MCF 10A (cell line): ENCODE measurements around the gene CARS1. TPM values are rescaled to one million over a fixed set of nuclear protein-coding genes. Genes with fewer than 3 reads are reported as not detected.

Source experiments
- BruUV-seq: library from RNA; stranded (reverse); fragments of 400-500 nt; replicated peaks from 2 replicates; lab custom pipeline; 2021; lab: Mats Ljungman, UMichigan
- CTCF ChIA-PET: fragments of 300-600 bp; sonication (Branson Sonifier 250); formaldehyde crosslinking; extraction: SDS; loops from one replicate; lab custom pipeline; 2021; ENCODE audit warnings: antibody characterized with exemption, inconsistent platforms; lab: Yijun Ruan, JAX
- POLR2A ChIA-PET: fragments of 300-600, 350-650 bp; sonication (Branson Sonifier 250); formaldehyde crosslinking; extraction: SDS; loops from one replicate; lab custom pipeline; 2020; ENCODE audit warnings: antibody characterized with exemption, inconsistent platforms; lab: Yijun Ruan, JAX
- DNase-seq: peaks from one replicate; pipeline ENCODE4 v3.0.0-alpha.2; 2018; ENCODE audit not compliant: unreplicated experiment
- H3K27ac Mint-ChIP-seq: one replicate; pipeline ENCODE4 v1.8.0; 2022; ENCODE audit warnings: mild to moderate bottlenecking, low read depth, mixed read lengths; ENCODE audit not compliant: unreplicated experiment
- H3K27me3 Mint-ChIP-seq: one replicate; pipeline ENCODE4 v1.8.0; 2022; ENCODE audit warnings: mixed read lengths; ENCODE audit not compliant: insufficient read depth, unreplicated experiment
- H3K36me3 Mint-ChIP-seq: one replicate; pipeline ENCODE4 v1.8.0; 2022; ENCODE audit warnings: mild to moderate bottlenecking, moderate library complexity, mixed read lengths; ENCODE audit not compliant: insufficient read depth, unreplicated experiment
- H3K4me1 Mint-ChIP-seq: one replicate; pipeline ENCODE4 v1.8.0; 2022; ENCODE audit warnings: mixed read lengths; ENCODE audit not compliant: insufficient read depth, unreplicated experiment
- H3K4me3 Mint-ChIP-seq: one replicate; pipeline ENCODE4 v1.8.0; 2022; ENCODE audit warnings: mild to moderate bottlenecking, moderate library complexity, mixed read lengths; ENCODE audit not compliant: unreplicated experiment
- H3K9me3 Mint-ChIP-seq: one replicate; pipeline ENCODE4 v1.8.0; 2022; ENCODE audit warnings: mixed read lengths; ENCODE audit not compliant: unreplicated experiment
- intact Hi-C: fragments of 100-400 bp; cut with micrococcal nuclease; formaldehyde crosslinking; loops from 2 replicates; pipeline ENCODE4 v1.14.1; 2022
- total RNA-seq: library from RNA; stranded (reverse); gene quantifications from 2 replicates; pipeline ENCODE4 v1.2.3, GENCODE V29; 2022
- TF ChIP-seq, protein P1 (sequence below): fragments of 200-600 bp; IDR thresholded peaks from one replicate; pipeline ENCODE4 v1.8.0; 2022; ENCODE audit warnings: antibody characterized with exemption, mild to moderate bottlenecking; ENCODE audit not compliant: unreplicated experiment

Gene CARS1
- total RNA-seq, 1 experiment from 2014 or later = 150 TPM

DNA sequence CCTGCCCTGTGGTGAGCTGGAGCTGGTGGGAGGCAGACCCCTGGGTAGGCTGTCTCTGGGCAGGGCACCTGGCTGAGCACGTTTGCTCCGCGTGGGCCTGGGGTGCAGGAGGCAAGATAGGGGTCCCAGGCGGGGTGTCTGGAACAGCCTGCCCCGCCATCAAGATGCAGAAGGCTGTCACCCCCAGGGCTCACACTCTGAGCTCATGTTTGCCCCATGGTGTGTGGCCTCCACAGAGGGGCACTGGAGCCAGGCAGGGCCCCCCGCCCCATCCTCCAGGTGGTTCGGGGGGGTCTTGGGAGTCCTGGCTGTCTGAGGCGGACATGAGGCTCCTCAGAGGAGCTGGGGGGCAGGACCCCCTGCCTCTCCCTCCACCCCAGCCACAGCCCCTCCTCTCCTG, 28.9 kb upstream of the CARS1 start:
- no peak for DNase-seq
- Mint-ChIP-seq H3K4me3 (no peak overlapping the region), H3K9me3 (no peaks in the 10 kb centered on the region), H3K27ac (no peak overlapping the region), H3K4me1 (peaks cover 7% of the 10 kb centered on the region), H3K27me3 (peaks cover under 1% of the 10 kb centered on the region), H3K36me3 (peaks cover 42% of the 10 kb centered on the region)
- intact Hi-C loops = no loop called here
- TF ChIP-seq, protein P1, sequence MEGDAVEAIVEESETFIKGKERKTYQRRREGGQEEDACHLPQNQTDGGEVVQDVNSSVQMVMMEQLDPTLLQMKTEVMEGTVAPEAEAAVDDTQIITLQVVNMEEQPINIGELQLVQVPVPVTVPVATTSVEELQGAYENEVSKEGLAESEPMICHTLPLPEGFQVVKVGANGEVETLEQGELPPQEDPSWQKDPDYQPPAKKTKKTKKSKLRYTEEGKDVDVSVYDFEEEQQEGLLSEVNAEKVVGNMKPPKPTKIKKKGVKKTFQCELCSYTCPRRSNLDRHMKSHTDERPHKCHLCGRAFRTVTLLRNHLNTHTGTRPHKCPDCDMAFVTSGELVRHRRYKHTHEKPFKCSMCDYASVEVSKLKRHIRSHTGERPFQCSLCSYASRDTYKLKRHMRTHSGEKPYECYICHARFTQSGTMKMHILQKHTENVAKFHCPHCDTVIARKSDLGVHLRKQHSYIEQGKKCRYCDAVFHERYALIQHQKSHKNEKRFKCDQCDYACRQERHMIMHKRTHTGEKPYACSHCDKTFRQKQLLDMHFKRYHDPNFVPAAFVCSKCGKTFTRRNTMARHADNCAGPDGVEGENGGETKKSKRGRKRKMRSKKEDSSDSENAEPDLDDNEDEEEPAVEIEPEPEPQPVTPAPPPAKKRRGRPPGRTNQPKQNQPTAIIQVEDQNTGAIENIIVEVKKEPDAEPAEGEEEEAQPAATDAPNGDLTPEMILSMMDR = no peak
- ChIA-PET POLR2A (interaction anchor here (0.8 to 2.3 kb wide), 7 partner anchors 11 to 107 kb away, joined by 3 to 18 read pairs (median 3); no protein-coding TSS in a partner anchor), CTCF (interaction anchor here (0.7 to 12.3 kb wide), 6 partner anchors 10 to 62 kb away, joined by 3 to 160 read pairs (median 4); partner anchors contain the start of gene CARS1)
- no TSS peak for BruUV-seq

DNA sequence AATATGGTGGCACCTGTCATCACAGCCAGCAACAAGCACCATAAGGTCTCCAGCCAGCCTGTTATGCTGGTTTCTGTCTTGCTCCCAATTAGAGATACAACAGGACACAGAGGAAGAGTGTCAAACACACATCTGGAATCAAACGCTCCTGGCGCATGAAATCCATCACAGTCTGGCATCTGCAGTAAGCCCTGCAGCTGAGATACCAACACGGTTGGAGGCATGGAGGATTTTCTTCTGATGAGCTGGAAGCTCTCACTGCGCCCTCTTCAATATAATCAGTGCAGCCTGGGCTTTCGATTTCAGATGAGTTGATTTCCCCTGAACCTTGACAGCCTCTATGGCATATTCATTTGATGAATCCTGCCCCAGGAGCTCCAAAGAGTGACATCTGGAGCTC, 27.8 kb upstream of the CARS1 start:
- H3K36me3 Mint-ChIP-seq = peaks cover 42% of the 10 kb centered on the region
- H3K4me1 Mint-ChIP-seq = peaks cover 9% of the 10 kb centered on the region
- no peak for DNase-seq
- H3K4me3 Mint-ChIP-seq = no peak overlapping the region
- intact Hi-C loops = no loop called here
- no TSS peak for BruUV-seq
- ChIA-PET POLR2A (interaction anchor here (0.7 to 2.3 kb wide), 12 partner anchors 8 to 106 kb away, joined by 3 to 18 read pairs (median 3); partner anchors contain the start of gene CARS1), CTCF (interaction anchor here (0.6 to 12.3 kb wide), 7 partner anchors 9 to 191 kb away, joined by 3 to 160 read pairs (median 3); no protein-coding TSS in a partner anchor)
- H3K9me3 Mint-ChIP-seq = no peaks in the 10 kb centered on the region
- TF ChIP-seq, protein P1 = no peak
- H3K27me3 Mint-ChIP-seq = peaks cover 10% of the 10 kb centered on the region
- no peak overlapping the region for H3K27ac Mint-ChIP-seq

DNA sequence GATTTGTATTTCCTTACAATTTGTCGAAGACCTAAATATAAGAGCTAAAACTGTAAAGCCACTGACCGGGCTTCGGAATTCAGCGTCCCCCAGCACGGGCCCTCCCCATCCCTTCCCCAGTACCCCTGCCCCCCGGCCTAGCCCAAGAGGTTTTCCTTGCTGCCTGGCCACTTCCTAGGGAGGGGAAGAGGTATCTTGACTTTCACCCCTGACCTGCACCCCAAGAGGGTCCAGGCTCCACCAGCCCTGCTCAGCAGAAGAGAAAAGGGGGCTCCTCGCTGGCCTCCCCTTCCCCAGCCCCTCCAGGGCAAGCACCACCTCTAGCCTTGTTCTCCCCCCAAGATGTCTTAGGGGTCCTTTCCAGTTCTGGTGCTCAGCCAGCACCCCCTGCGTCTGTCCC, 26.1 kb upstream of the CARS1 start:
- ChIA-PET POLR2A (interaction anchor here (0.7 to 2.3 kb wide), 2 partner anchors 26 to 126 kb away, joined by 3 to 11 read pairs; partner anchors contain the start of gene CARS1), CTCF (interaction anchor here (0.7 to 12.3 kb wide), 4 partner anchors 46 to 548 kb away, joined by 3 to 160 read pairs (median 4); no protein-coding TSS in a partner anchor)
- H3K27me3 Mint-ChIP-seq = peaks cover 10% of the 10 kb centered on the region

DNA sequence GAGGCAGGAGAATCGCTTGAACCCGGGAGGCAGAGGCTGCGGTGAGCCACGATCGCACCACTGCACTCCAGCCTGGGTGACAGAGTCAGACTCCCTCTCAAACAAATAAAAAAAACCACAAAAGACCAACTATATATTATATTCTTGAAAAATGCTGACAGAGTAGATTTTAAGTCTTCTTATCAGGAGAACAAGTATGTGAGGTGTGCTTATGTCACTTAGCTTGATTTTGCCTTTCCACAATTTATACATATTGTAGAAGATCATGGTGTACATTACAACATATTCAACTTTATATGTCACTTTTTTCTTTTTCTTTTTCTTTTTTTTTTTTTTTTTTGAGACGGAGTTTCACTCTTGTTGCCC, 24.1 kb upstream of the CARS1 start:
- Mint-ChIP-seq H3K9me3 (no peaks in the 10 kb centered on the region), H3K4me1 (peaks cover 8% of the 10 kb centered on the region), H3K27ac (no peak overlapping the region), H3K4me3 (no peak overlapping the region), H3K36me3 (peaks cover 10% of the 10 kb centered on the region), H3K27me3 (peaks cover 10% of the 10 kb centered on the region)
- no peak for DNase-seq
- TF ChIP-seq, protein P1 = no peak
- intact Hi-C loops = no loop called here
- ChIA-PET POLR2A (interaction anchor here (1.0 to 1.2 kb wide), 2 partner anchors 32 to 46 kb away, joined by 3 read pairs; no protein-coding TSS in a partner anchor), CTCF (interaction anchor here (0.7 to 1.0 kb wide), 2 partner anchors 9 to 31 kb away, joined by 3 read pairs; no protein-coding TSS in a partner anchor)
- no TSS peak for BruUV-seq

More for the DNA sequence above, 26.1 kb upstream of the CARS1 start:
- Mint-ChIP-seq H3K36me3 (peaks cover 28% of the 10 kb centered on the region), H3K9me3 (no peaks in the 10 kb centered on the region), H3K4me3 (no peak overlapping the region), H3K27ac (no peak overlapping the region), H3K4me1 (peaks cover 12% of the 10 kb centered on the region)
- no peak for DNase-seq
- intact Hi-C loops = no loop called here
- no TSS peak for BruUV-seq
- TF ChIP-seq, protein P1 = no peak
